Measurements from ENCODE around the gene EMX1. TPM values are rescaled to one million over a fixed set of nuclear protein-coding genes. Genes with fewer than 3 reads are reported as not detected.
A peak's percentile ranks its signal among the peaks of the same experiment; 100 is the strongest.

EMX1 gene
- total RNA-seq (not detected), polyA plus RNA-seq (not detected)

- CTCF ChIA-PET (ENCODE audit: partially characterized antibody): interaction anchor here (0.6 to 1.0 kb wide), 4 partner anchors 11 to 53 kb away, joined by 3 read pairs; partner anchors contain the start of gene SPR
- no peaks in the 10 kb centered on the region for H3K9me3 ChIP-seq (ENCODE audit: control insufficient read depth in 1 of 2, low read length in 2 of 2)
- intact Hi-C loops (cut with micrococcal nuclease): no loop called here
- Mint-ChIP-seq H3K4me3 (peak within 1 kb of the TSS; percentile 73 to 87 (median 82)), H3K36me3 (peaks cover 0 to 3% of the 10 kb centered on the region in 2 donors), H3K27ac (peak within 1 kb of the TSS in 2 of 7 donors; percentile 12 to 30), H3K4me1 (peaks cover 18 to 52% (median 33%) of the 10 kb centered on the region in 4 donors), H3K9me3 (peaks cover 0 to 5% (median 0%) of the 10 kb centered on the region in 8 donors), H3K27me3 (peaks cover 56 to 60% of the 10 kb centered on the region in 2 donors)
- H3K4me1 ChIP-seq (ENCODE audit: insufficient read depth, low read length): peaks cover 45% of the 10 kb centered on the region
- no peak within 1 kb of the TSS for H3K27ac ChIP-seq (ENCODE audit: low read depth, low read length)
- POLR2A ChIA-PET (ENCODE audit: partially characterized antibody): interaction anchor here (2.1 kb wide), 1 partner anchor 10 kb away, joined by 7 read pairs; no protein-coding TSS in a partner anchor
- DNase-seq: peak in 4 of 5 donors; percentile 40 to 59 (median 52)
- H3K27me3 ChIP-seq (ENCODE audit: insufficient read depth, low read length): peaks cover 75% of the 10 kb centered on the region
- no peaks in the 10 kb centered on the region for H3K36me3 ChIP-seq (ENCODE audit: insufficient read depth, low read length)
- peak within 1 kb of the TSS in 1 of 2 donors; percentile 48 for H3K4me3 ChIP-seq (ENCODE audit: low read length in 2 of 2)
These were observed at the start of gene EMX1 for GRCh38 chr2:72917138-72917876. Gene EMX1, plus strand, starts transcription at chr2:72917519. Its CDS starts 334 bp downstream, at chr2:72917853.

DNA sequence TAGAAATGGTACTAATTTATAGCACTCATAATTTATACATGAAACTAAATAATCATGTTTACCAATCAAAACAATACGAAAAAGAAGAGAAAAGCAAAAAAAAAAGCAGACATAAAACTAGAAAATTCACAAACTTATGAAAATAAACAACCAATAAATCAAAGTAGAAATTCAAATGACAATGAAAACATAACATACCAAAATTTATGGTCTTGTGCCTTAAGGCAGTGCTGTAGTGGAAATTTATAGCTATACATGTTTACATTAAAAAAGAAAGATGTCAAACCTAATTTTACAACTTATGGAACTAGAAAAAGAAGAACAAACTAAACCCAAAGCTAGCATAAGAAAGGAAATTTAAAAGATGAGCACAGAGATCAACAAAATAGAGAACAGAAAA, 46.3 kb upstream of the EMX1 start:
- ChIA-PET CTCF (ENCODE audit: partially characterized antibody) (interaction anchor here (0.5 to 1.7 kb wide), 6 partner anchors 8 to 1992 kb away, joined by 3 to 8 read pairs (median 3); no protein-coding TSS in a partner anchor), POLR2A (ENCODE audit: partially characterized antibody) (no interaction called here)
- no peaks in the 10 kb centered on the region for H3K9me3 ChIP-seq (ENCODE audit: control insufficient read depth in 1 of 2, low read length in 2 of 2)
- Mint-ChIP-seq H3K9me3 (peaks cover 0 to 13% (median 5%) of the 10 kb centered on the region in 8 donors), H3K4me3 (no peak overlapping the region), H3K4me1 (no peaks in the 10 kb centered on the region), H3K27ac (no peak overlapping the region), H3K27me3 (peaks cover 18 to 21% of the 10 kb centered on the region in 2 donors), H3K36me3 (no peaks in the 10 kb centered on the region)
- H3K4me1 ChIP-seq (ENCODE audit: insufficient read depth, low read length): no peaks in the 10 kb centered on the region
- intact Hi-C loops (cut with micrococcal nuclease): no loop called here
- H3K36me3 ChIP-seq (ENCODE audit: insufficient read depth, low read length): no peaks in the 10 kb centered on the region
- DNase-seq: no peak
- H3K27me3 ChIP-seq (ENCODE audit: insufficient read depth, low read length): peaks cover 7% of the 10 kb centered on the region
- no peak overlapping the region for H3K4me3 ChIP-seq (ENCODE audit: low read length in 2 of 2)
- H3K27ac ChIP-seq (ENCODE audit: low read depth, low read length): no peak overlapping the region

DNA sequence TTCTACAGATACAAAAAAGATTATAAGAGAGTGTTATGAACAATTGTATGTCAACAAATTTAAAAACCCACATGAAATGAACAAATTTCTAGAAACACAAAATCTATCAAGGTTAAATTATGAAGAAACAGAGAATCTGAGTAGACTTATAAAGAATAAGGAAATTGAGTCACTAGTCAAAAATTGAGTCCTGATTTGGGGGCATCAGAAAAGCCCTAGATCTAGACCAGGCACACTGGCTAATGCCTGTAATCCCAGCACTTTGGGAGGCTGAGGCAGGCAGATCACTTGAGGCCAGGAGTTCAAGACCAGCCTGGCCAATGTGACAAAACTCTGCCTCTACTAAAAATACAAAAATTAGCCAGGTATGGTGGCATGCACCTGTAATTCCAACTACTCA, 45.4 kb upstream of the EMX1 start:
- POLR2A ChIA-PET (ENCODE audit: partially characterized antibody): no interaction called here
- Mint-ChIP-seq H3K27ac (no peak overlapping the region), H3K27me3 (peaks cover 12 to 21% of the 10 kb centered on the region in 2 donors)

DNA sequence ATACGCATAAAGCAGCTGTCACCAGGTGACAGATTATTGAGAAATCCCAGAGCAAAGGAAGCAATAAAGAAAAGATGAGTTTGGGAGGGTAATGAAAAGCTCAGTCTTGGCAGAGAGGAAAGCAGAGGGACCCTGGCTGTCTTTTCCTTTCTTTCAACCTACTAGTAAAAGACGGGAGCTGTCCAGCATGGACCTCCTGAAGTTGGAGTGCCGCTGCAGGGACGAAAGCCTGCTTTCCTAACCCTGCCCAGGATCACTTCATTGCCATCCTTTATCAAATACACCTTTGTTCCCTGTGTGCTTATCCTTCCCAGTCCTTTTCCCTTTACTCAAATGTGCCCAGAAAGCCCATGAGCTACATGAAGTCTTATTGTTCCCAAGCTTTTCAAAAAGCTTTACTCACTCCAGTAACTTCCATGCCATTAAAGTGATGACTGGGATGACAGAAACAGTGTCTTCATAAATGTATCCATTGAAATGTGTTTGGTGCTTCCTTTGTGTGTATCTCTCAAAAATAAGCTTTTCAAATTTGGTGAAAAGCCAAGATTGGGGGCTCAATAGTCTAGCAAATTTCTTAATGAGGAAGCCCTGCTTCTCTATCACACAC, 33.9 kb upstream of the EMX1 start:
- Mint-ChIP-seq H3K4me3 (no peak overlapping the region), H3K36me3 (peaks cover 0 to 3% of the 10 kb centered on the region in 2 donors), H3K4me1 (peaks cover 3 to 10% (median 6%) of the 10 kb centered on the region in 4 donors), H3K27ac (no peak overlapping the region), H3K27me3 (peaks cover 28 to 42% of the 10 kb centered on the region in 2 donors), H3K9me3 (peaks cover 0 to 5% (median under 1%) of the 10 kb centered on the region in 8 donors)
- Histone ChIP-seq H3K9me3 (ENCODE audit: control insufficient read depth in 1 of 2, low read length in 2 of 2) (no peaks in the 10 kb centered on the region), H3K27ac (ENCODE audit: low read depth, low read length) (no peak overlapping the region), H3K36me3 (ENCODE audit: insufficient read depth, low read length) (no peaks in the 10 kb centered on the region), H3K4me1 (ENCODE audit: insufficient read depth, low read length) (peaks cover 7% of the 10 kb centered on the region), H3K27me3 (ENCODE audit: insufficient read depth, low read length) (peaks cover 31% of the 10 kb centered on the region), H3K4me3 (ENCODE audit: low read length in 2 of 2) (no peak overlapping the region)
- ChIA-PET POLR2A (ENCODE audit: partially characterized antibody) (no interaction called here), CTCF (ENCODE audit: partially characterized antibody) (interaction anchor here (0.8 to 2.0 kb wide), 5 partner anchors 9 to 23 kb away, joined by 3 to 8 read pairs (median 3); no protein-coding TSS in a partner anchor)
- DNase-seq: peak in 1 of 5 donors; percentile 11
- intact Hi-C loops (cut with micrococcal nuclease): no loop called here

More for the DNA sequence above, 45.4 kb upstream of the EMX1 start:
- peaks cover 0 to 13% (median 5%) of the 10 kb centered on the region in 8 donors for H3K9me3 Mint-ChIP-seq
- H3K4me1 Mint-ChIP-seq: no peaks in the 10 kb centered on the region
- Histone ChIP-seq H3K27me3 (ENCODE audit: insufficient read depth, low read length) (peaks cover 7% of the 10 kb centered on the region), H3K4me1 (ENCODE audit: insufficient read depth, low read length) (no peaks in the 10 kb centered on the region), H3K36me3 (ENCODE audit: insufficient read depth, low read length) (no peaks in the 10 kb centered on the region), H3K4me3 (ENCODE audit: low read length in 2 of 2) (no peak overlapping the region), H3K9me3 (ENCODE audit: control insufficient read depth in 1 of 2, low read length in 2 of 2) (no peaks in the 10 kb centered on the region), H3K27ac (ENCODE audit: low read depth, low read length) (no peak overlapping the region)
- CTCF ChIA-PET (ENCODE audit: partially characterized antibody): interaction anchor here (0.7 to 1.7 kb wide), 3 partner anchors 9 to 12 kb away, joined by 3 to 8 read pairs (median 4); no protein-coding TSS in a partner anchor
- no peak for DNase-seq
- no peaks in the 10 kb centered on the region for H3K36me3 Mint-ChIP-seq
- no peak overlapping the region for H3K4me3 Mint-ChIP-seq
- intact Hi-C loops (cut with micrococcal nuclease): no loop called here

- Histone ChIP-seq H3K36me3 (ENCODE audit: insufficient read depth, low read length) (no peaks in the 10 kb centered on the region), H3K4me3 (ENCODE audit: low read length in 2 of 2) (no peak overlapping the region), H3K4me1 (ENCODE audit: insufficient read depth, low read length) (peaks cover 7% of the 10 kb centered on the region), H3K27me3 (ENCODE audit: insufficient read depth, low read length) (peaks cover 31% of the 10 kb centered on the region), H3K9me3 (ENCODE audit: control insufficient read depth in 1 of 2, low read length in 2 of 2) (no peaks in the 10 kb centered on the region), H3K27ac (ENCODE audit: low read depth, low read length) (no peak overlapping the region)
- Mint-ChIP-seq H3K27ac (no peak overlapping the region), H3K9me3 (peaks cover 0 to 3% (median under 1%) of the 10 kb centered on the region in 8 donors), H3K27me3 (peaks cover 39 to 58% of the 10 kb centered on the region in 2 donors), H3K4me3 (peak overlapping the region; percentile 72 to 83 (median 79)), H3K4me1 (peaks cover 3 to 10% (median 6%) of the 10 kb centered on the region in 4 donors), H3K36me3 (no peaks in the 10 kb centered on the region)
- intact Hi-C loops (cut with micrococcal nuclease): no loop called here
- ChIA-PET CTCF (ENCODE audit: partially characterized antibody) (interaction anchor here (0.9 to 2.1 kb wide), 9 partner anchors 8 to 152 kb away, joined by 3 to 11 read pairs (median 4); no protein-coding TSS in a partner anchor), POLR2A (ENCODE audit: partially characterized antibody) (no interaction called here)
- DNase-seq: no peak
These were observed 30.8 kb upstream of the EMX1 start for GRCh38 chr2:72886505-72887031.

- Histone ChIP-seq H3K4me1 (ENCODE audit: insufficient read depth, low read length) (peaks cover 7% of the 10 kb centered on the region), H3K9me3 (ENCODE audit: control insufficient read depth in 1 of 2, low read length in 2 of 2) (no peaks in the 10 kb centered on the region), H3K4me3 (ENCODE audit: low read length in 2 of 2) (peak within 1 kb of the TSS; percentile 36 to 51), H3K27me3 (ENCODE audit: insufficient read depth, low read length) (peaks cover 31% of the 10 kb centered on the region), H3K36me3 (ENCODE audit: insufficient read depth, low read length) (no peaks in the 10 kb centered on the region), H3K27ac (ENCODE audit: low read depth, low read length) (no peak within 1 kb of the TSS)
- ChIA-PET POLR2A (ENCODE audit: partially characterized antibody) (no interaction called here), CTCF (ENCODE audit: partially characterized antibody) (interaction anchor here (0.9 to 2.1 kb wide), 15 partner anchors 11 to 153 kb away, joined by 3 to 11 read pairs (median 4); partner anchors contain the start of gene EMX1)
- no peaks in the 10 kb centered on the region for H3K36me3 Mint-ChIP-seq
- peaks cover 0 to 3% (median 0%) of the 10 kb centered on the region in 8 donors for H3K9me3 Mint-ChIP-seq
- H3K27ac Mint-ChIP-seq: no peak within 1 kb of the TSS
- H3K27me3 Mint-ChIP-seq: peaks cover 34 to 57% of the 10 kb centered on the region in 2 donors
- H3K4me3 Mint-ChIP-seq: peak within 1 kb of the TSS; percentile 76 to 85 (median 82)
- intact Hi-C loops (cut with micrococcal nuclease): no loop called here
- peaks cover 3 to 10% (median 6%) of the 10 kb centered on the region in 4 donors for H3K4me1 Mint-ChIP-seq
- DNase-seq: peak in 4 of 5 donors; percentile 28 to 39 (median 34)
These were observed 30.1 kb upstream of the EMX1 start, which contains the start of gene SPR for GRCh38 chr2:72887032-72887739. Gene SPR, plus strand, starts transcription at chr2:72887408. Its CDS starts 25 bp downstream, at chr2:72887433.
